Panc1 (cell line): Measurements from ENCODE around the gene RNF220. TPM values are rescaled to one million over a fixed set of nuclear protein-coding genes. Genes with fewer than 3 reads are reported as not detected.
"Not testable (repeated sequence)": the region's sequence is repeated elsewhere in the genome, so short reads cannot be mapped to it uniquely, and the experiment has no call there.

Source experiments
- ATAC-seq: fragments of 200-7000 bp; cut with Tn5 transposase; 2 replicates; pipeline ENCODE4 v1.9.1; 2020; ENCODE audit warnings: mild to moderate bottlenecking, moderate library complexity
- BruUV-seq: library from RNA; stranded (reverse); fragments of 400-500 nt; replicated peaks from 2 replicates; lab custom pipeline; 2021; lab: Mats Ljungman, UMichigan
- CTCF ChIA-PET: fragments of 300-600 bp; sonication (Branson Sonifier 250); formaldehyde crosslinking; loops from one replicate; lab custom pipeline; 2022; ENCODE audit warnings: antibody characterized with exemption; lab: Charles Lee
- POLR2A ChIA-PET: fragments of 300-600 bp; sonication (Branson Sonifier 250); formaldehyde crosslinking; loops from one replicate; lab custom pipeline; 2022; ENCODE audit warnings: antibody characterized with exemption; lab: Charles Lee
- DNase-seq: peaks from one replicate; pipeline ENCODE4 v3.0.0-alpha.2; 2010; ENCODE audit warnings: low read depth, low spot score
- H3K27ac ChIP-seq: 2 replicates; pipeline ENCODE4 v1.5.1; 2011; ENCODE audit warnings: mild to moderate bottlenecking, low read length, inconsistent platforms
- H3K27me3 ChIP-seq: fragments of 200-500 bp; sonication (Bioruptor generic); 2 replicates; pipeline ENCODE4 v1.6.0; 2014; ENCODE audit warnings: low read length, inconsistent platforms; ENCODE audit not compliant: control insufficient read depth, insufficient read depth
- H3K36me3 ChIP-seq: fragments of 200-500 bp; sonication (Bioruptor generic); 2 replicates; pipeline ENCODE4 v1.5.1; 2014; ENCODE audit warnings: inconsistent platforms, mild to moderate bottlenecking, low read length, moderate library complexity; ENCODE audit not compliant: control insufficient read depth, insufficient read depth
- H3K4me1 ChIP-seq: 2 replicates; pipeline ENCODE4 v1.5.1; 2011; ENCODE audit warnings: inconsistent platforms, mild to moderate bottlenecking, low read length, moderate library complexity; ENCODE audit not compliant: control insufficient read depth, insufficient read depth
- H3K4me3 ChIP-seq, 2 experiments: 2 replicates each; pipeline ENCODE4 v1.5.1; 2011 to 2012; ENCODE audit warnings: low read depth in 2 of 2, low read length in 2 of 2, mild to moderate bottlenecking in 2 of 2, inconsistent platforms in 1 of 2, moderate library complexity in 1 of 2
- H3K9me3 ChIP-seq: fragments of 200-500 bp; sonication (Bioruptor generic); 2 replicates; pipeline ENCODE4 v1.5.1; 2014; ENCODE audit warnings: low read depth, mild to moderate bottlenecking, inconsistent platforms, low read length, moderate library complexity; ENCODE audit not compliant: control insufficient read depth, insufficient read depth
- CTCF ChIP-seq: fragments of 450-650 bp; IDR thresholded peaks from 2 replicates; pipeline ENCODE4 v1.5.1; 2017; ENCODE audit warnings: mild to moderate bottlenecking
- POLR2AphosphoS5 ChIP-seq: IDR thresholded peaks from 2 replicates; pipeline ENCODE4 v1.6.1; 2012; ENCODE audit warnings: mild to moderate bottlenecking, low read depth, low read length, moderate library complexity
- REST ChIP-seq, 2 experiments: IDR thresholded peaks; 2 replicates each; pipeline ENCODE4 v1.6.1; 2011 to 2012; ENCODE audit warnings: low read depth in 2 of 2, control low read depth in 1 of 2, low read length in 1 of 2, mild to moderate bottlenecking in 1 of 2, moderate library complexity in 1 of 2; ENCODE audit not compliant: insufficient read depth in 1 of 2
- SIN3A ChIP-seq: IDR thresholded peaks from 2 replicates; pipeline ENCODE4 v1.6.1; 2012; ENCODE audit warnings: low read depth, mild to moderate bottlenecking, low read length, moderate library complexity, borderline replicate concordance; ENCODE audit not compliant: insufficient read depth
- TCF7L2 ChIP-seq: IDR thresholded peaks from 2 replicates; pipeline ENCODE4 v1.6.1; 2011; ENCODE audit warnings: mild to moderate bottlenecking, low read depth, low read length, inconsistent platforms
- in situ Hi-C: cut with HindIII; loops from 2 replicates; pipeline ENCODE4 v1.10.0; 2016; ENCODE audit warnings: low sequenced_read_pairs, low pct_unique_long_range_greater_than_20kb
- intact Hi-C: fragments of 100-400 bp; cut with micrococcal nuclease; formaldehyde crosslinking; loops from one replicate; pipeline ENCODE4 v1.10.0; 2022; ENCODE audit not compliant: unreplicated experiment
- total RNA-seq: library from RNA; stranded (reverse); gene quantifications from one replicate; pipeline ENCODE4 v1.2.1, GENCODE V29; 2021; ENCODE audit not compliant: unreplicated experiment

RNF220 gene
- total RNA-seq, 1 experiment from 2014 or later = 64.9 TPM

GRCh38 chr1:44559913-44560312 is 154.9 kb downstream of the RNF220 start:
- in situ Hi-C loops (no loop called here), intact Hi-C loops (no loop called here)
- H3K27ac ChIP-seq = no peak overlapping the region
- CTCF ChIA-PET = no interaction called here
- H3K4me3 ChIP-seq = no peak overlapping the region
- no peaks in the 10 kb centered on the region for H3K9me3 ChIP-seq
- H3K4me1 ChIP-seq = no peaks in the 10 kb centered on the region
- no peaks in the 10 kb centered on the region for H3K36me3 ChIP-seq
- TF ChIP-seq CTCF (no peak), SIN3A (no peak), REST (IDR thresholded peaks at IDR 0.05; ENCODE audit: insufficient read depth in 1 of 2, low read depth in 2 of 2, low read length in 1 of 2) (no peak), POLR2AphosphoS5 (no peak), TCF7L2 (no peak)
- no peaks in the 10 kb centered on the region for H3K27me3 ChIP-seq
- no TSS peak for BruUV-seq
- POLR2A ChIA-PET = interaction anchor here (0.6 kb wide), 1 partner anchor 813 kb away, joined by 6 read pairs; no protein-coding TSS in a partner anchor
- ATAC-seq = no peak
- DNase-seq = no peak

GRCh38 chr1:44560696-44561095 is 155.6 kb downstream of the RNF220 start:
- intact Hi-C loops, H3K27ac ChIP-seq, DNase-seq, BruUV-seq, POLR2A ChIA-PET, H3K27me3 ChIP-seq, H3K36me3 ChIP-seq, ATAC-seq, CTCF ChIA-PET, H3K4me3 ChIP-seq, in situ Hi-C loops, H3K9me3 ChIP-seq, H3K4me1 ChIP-seq: not testable (repeated sequence)

GRCh38 chr1:44565259-44565750 is 160.2 kb downstream of the RNF220 start:
- Histone ChIP-seq H3K27ac (no peak overlapping the region), H3K27me3 (no peaks in the 10 kb centered on the region), H3K4me1 (peaks cover 8% of the 10 kb centered on the region), H3K9me3 (no peaks in the 10 kb centered on the region), H3K4me3 (no peak overlapping the region), H3K36me3 (no peaks in the 10 kb centered on the region)
- intact Hi-C loops = no loop called here
- ATAC-seq = no peak
- BruUV-seq = no TSS peak
- ChIA-PET POLR2A (interaction anchor here (0.6 kb wide), 1 partner anchor 12 kb away, joined by 4 read pairs; no protein-coding TSS in a partner anchor), CTCF (no interaction called here)
- no peak for TF ChIP-seq SIN3A
- TF ChIP-seq TCF7L2 = no peak
- no peak for TF ChIP-seq CTCF
- no peak for TF ChIP-seq REST (IDR thresholded peaks at IDR 0.05; ENCODE audit: insufficient read depth in 1 of 2, low read depth in 2 of 2, low read length in 1 of 2)
- TF ChIP-seq POLR2AphosphoS5 = no peak
- no peak for DNase-seq
- in situ Hi-C loops = no loop called here
